Right lobe of liver (tissue), 6 donors: ENCODE results near the gene ABCC5. TPM values are rescaled to one million over a fixed set of nuclear protein-coding genes. Genes with fewer than 3 reads are reported as not detected.
"Not testable (repeated sequence)": the region's sequence is repeated elsewhere in the genome, so short reads cannot be mapped to it uniquely, and the experiment has no call there.

Experiments used
- ATAC-seq, 4 donors: fragments of 200-7000 bp; cut with Tn5 transposase; one replicate each; pipeline ENCODE4 v1.9.1; 2020; ENCODE audit warnings: mild to moderate bottlenecking in 4 of 4, moderate library complexity in 4 of 4
- DNase-seq, 3 donors: peaks; one replicate each; pipeline ENCODE4 v3.0.0-alpha.2; 2020
- H3K27ac ChIP-seq, 3 donors: fragments of 200-600 bp; one replicate each; pipeline ENCODE4 v1.8.0; 2022
- H3K27me3 ChIP-seq, 2 donors: fragments of 200-600 bp; one replicate each; pipeline ENCODE4 v1.8.0; 2022
- H3K36me3 ChIP-seq, 4 donors: fragments of 200-600 bp; sonication (generic) in 1 of 4; one replicate each; pipeline versions ENCODE4 v1.5.1 to v1.8.0; 2017 to 2022; ENCODE audit warnings: control low read depth in 1 of 4
- H3K4me1 ChIP-seq, 4 donors: fragments of 200-600 bp; sonication (generic) in 1 of 4; one replicate each; pipeline versions ENCODE4 v1.5.1 to v1.8.0; 2017 to 2022; ENCODE audit warnings: control low read depth in 1 of 4
- H3K4me3 ChIP-seq, 3 donors: fragments of 200-600 bp; one replicate each; pipeline ENCODE4 v1.8.0; 2022
- H3K9me3 ChIP-seq, 4 donors: fragments of 200-600 bp; sonication (generic) in 1 of 4; one replicate each; pipeline versions ENCODE4 v1.5.1 to v1.8.0; 2017 to 2022; ENCODE audit warnings: control low read depth in 1 of 4
- POLR2A ChIP-seq: fragments of 450-650 bp; IDR thresholded peaks from one replicate; pipeline ENCODE4 v1.6.1; 2017; ENCODE audit warnings: antibody characterized with exemption, mild to moderate bottlenecking
- WGBS: methylation state at CpG from one replicate; pipeline ENCODE4 v1.1.6; 2018; ENCODE audit warnings: low coverage, low lambda C conversion rate; ENCODE audit not compliant: insufficient coverage; ENCODE audit errors: missing lambda C conversion rate; 5-methylcytosine and 5-hydroxymethylcytosine counted together
- intact Hi-C, 2 donors: fragments of 100-400 bp; cut with DNase I; formaldehyde crosslinking; loops; one replicate each; pipeline versions ENCODE4 v1.11.2 to v1.14.1; 2022
- total RNA-seq, 6 experiments: library from RNA; depleted of rRNA in 2 of 6; stranded (reverse); fragments of >200 nt in 2 of 6; fragmentation: NEBNext Ultra II Directional in 3 of 6; extraction: Animal tissue kit (Norgen Biotek cat#: 25700) in 3 of 6; gene quantifications; one replicate each; pipeline versions ENCODE4 v1.1.0 to v1.2.4, GENCODE V29; 2016 to 2023
- TF ChIP-seq, protein P1 (sequence below), 4 donors: fragments of 200-600 bp in 3 of 4; fragments of 450-650 bp in 1 of 4; IDR thresholded peaks; one replicate each; pipeline versions ENCODE4 v1.5.1 to v1.8.0; 2016 to 2022; ENCODE audit warnings: antibody characterized with exemption in 4 of 4, mild to moderate bottlenecking in 2 of 4
- donor health status: DM: no; HTN: yes; CAD: no.
- donor health status: DM: no; HTN: no; CAD: no.
- donor health status: DM: no; HTN: no; CAD: no.
- donor health status: DM: no; HTN: yes; CAD: no.
- donor health status: DM: no; HTN: yes; CAD: no.

Gene ABCC5
- total RNA-seq, 6 experiments from 2014 or later: 5.5 to 9.4 (median 7.6) TPM

DNA sequence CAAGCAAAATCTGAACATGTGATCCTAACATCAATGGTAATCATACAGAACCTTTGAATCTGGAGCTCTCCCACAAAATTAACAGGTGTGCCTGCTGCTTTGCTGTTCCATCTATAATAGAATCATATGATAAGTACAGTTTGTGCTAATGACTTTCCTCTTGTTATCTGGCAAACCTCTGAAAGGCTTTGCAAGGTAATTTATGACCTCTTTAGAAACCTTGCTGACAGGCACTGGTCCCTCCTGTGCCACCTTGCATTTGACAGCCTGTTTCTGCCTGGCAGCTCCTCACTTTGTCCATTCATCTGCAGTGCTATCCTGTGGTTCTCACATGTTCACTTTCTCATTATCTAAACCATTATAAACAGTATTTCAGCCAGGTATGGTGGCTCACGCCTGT, 24.9 kb upstream of the ABCC5 start:
- H3K27ac ChIP-seq: no peak overlapping the region
- H3K27me3 ChIP-seq: no peaks in the 10 kb centered on the region
- 100% methylated on average over 1 of the region's 1 CpG for WGBS
- no peak overlapping the region for H3K4me3 ChIP-seq
- no peaks in the 10 kb centered on the region for H3K4me1 ChIP-seq
- intact Hi-C loops: no loop called here
- no peaks in the 10 kb centered on the region for H3K9me3 ChIP-seq
- ATAC-seq (no peak), DNase-seq (no peak)
- H3K36me3 ChIP-seq: no peaks in the 10 kb centered on the region
- TF ChIP-seq POLR2A: no peak
- TF ChIP-seq, protein P1, sequence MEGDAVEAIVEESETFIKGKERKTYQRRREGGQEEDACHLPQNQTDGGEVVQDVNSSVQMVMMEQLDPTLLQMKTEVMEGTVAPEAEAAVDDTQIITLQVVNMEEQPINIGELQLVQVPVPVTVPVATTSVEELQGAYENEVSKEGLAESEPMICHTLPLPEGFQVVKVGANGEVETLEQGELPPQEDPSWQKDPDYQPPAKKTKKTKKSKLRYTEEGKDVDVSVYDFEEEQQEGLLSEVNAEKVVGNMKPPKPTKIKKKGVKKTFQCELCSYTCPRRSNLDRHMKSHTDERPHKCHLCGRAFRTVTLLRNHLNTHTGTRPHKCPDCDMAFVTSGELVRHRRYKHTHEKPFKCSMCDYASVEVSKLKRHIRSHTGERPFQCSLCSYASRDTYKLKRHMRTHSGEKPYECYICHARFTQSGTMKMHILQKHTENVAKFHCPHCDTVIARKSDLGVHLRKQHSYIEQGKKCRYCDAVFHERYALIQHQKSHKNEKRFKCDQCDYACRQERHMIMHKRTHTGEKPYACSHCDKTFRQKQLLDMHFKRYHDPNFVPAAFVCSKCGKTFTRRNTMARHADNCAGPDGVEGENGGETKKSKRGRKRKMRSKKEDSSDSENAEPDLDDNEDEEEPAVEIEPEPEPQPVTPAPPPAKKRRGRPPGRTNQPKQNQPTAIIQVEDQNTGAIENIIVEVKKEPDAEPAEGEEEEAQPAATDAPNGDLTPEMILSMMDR (IDR thresholded peaks at IDR 0.05): no peak

DNA sequence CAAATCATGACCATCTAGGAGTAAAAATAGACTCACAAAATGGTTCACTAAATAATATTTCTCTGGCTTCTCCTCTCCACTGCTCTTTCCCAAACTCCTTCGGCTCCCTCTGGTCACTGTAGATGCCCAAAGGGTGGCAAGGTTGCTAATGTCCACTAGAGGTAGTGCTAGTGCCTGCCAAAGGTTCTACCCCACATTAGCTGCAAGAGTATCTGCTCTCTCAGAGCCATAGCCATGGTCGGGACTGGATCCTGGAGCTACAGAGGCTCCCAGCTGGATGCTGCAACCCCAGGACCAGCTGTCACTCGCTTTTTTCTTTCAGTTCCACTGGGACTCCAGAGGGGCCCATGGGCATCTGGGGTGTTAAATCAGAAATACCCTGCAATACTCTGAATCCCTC, 22.3 kb upstream of the ABCC5 start:
- no peaks in the 10 kb centered on the region for H3K4me1 ChIP-seq
- 16% methylated on average over 3 of the region's 3 CpGs for WGBS
- ATAC-seq (peak; percentile 95 to 98 (median 96)), DNase-seq (peak in 1 of 3 donors; percentile 53)
- no peaks in the 10 kb centered on the region for H3K9me3 ChIP-seq
- H3K36me3 ChIP-seq: no peaks in the 10 kb centered on the region
- no peak overlapping the region for H3K27ac ChIP-seq
- H3K4me3 ChIP-seq: no peak overlapping the region
- no peaks in the 10 kb centered on the region for H3K27me3 ChIP-seq
- intact Hi-C loops: no loop called here
- TF ChIP-seq, protein P1 (IDR thresholded peaks at IDR 0.05): peak; percentile 48 to 68 (median 58)
- no peak for TF ChIP-seq POLR2A

DNA sequence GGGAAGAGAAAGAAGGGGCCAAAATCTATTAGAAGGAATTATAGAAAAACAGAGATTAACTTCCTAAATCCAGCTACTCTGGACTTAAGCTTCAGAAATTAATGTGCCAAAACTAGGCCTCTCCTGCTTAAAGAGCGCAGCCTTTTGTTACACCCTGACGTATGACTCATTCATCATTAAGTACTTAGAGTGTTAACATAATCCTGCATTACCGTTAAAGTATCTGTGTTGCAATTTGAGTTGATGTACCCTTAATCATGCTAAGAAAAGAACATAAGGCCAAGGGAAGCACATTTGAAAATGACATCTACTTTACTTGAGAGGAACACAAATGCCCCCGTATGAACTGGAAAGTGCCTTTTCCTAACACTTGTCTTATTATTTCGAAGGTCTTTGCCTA, 21.7 kb upstream of the ABCC5 start:
- TF ChIP-seq POLR2A: no peak
- TF ChIP-seq, protein P1 (IDR thresholded peaks at IDR 0.05): no peak
- H3K27ac ChIP-seq: no peak overlapping the region
- DNase-seq: no peak
- 72% methylated on average over 5 of the region's 5 CpGs for WGBS
- no peak for ATAC-seq
- no peaks in the 10 kb centered on the region for H3K9me3 ChIP-seq
- no peak overlapping the region for H3K4me3 ChIP-seq
- H3K27me3 ChIP-seq: no peaks in the 10 kb centered on the region
- H3K36me3 ChIP-seq: no peaks in the 10 kb centered on the region
- intact Hi-C loops: no loop called here
- H3K4me1 ChIP-seq: no peaks in the 10 kb centered on the region

DNA sequence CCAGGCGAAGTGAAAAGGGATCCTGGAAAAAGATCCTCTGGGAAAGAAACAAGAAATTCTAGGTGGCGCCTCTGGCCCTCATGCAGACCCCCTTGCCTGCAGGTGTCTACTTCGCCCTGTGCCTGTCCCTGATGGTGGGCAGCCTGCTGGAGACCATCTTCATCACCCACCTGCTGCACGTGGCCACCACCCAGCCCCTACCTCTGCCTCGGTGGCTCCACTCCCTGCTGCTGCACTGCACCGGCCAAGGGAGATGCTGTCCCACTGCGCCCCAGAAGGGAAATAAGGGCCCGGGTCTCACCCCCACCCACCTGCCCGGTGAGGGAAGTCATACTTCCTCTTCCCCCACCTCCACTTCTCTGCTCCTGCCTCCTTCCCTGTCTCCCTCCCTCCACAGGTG, 20.6 kb upstream of the ABCC5 start:
- H3K4me1 ChIP-seq, H3K4me3 ChIP-seq, H3K27ac ChIP-seq, DNase-seq, H3K27me3 ChIP-seq, H3K36me3 ChIP-seq, H3K9me3 ChIP-seq, intact Hi-C loops: not testable (repeated sequence)
- 52% methylated on average over 5 of the region's 9 CpGs for WGBS
- peak in 1 of 4 donors; percentile 14 for ATAC-seq

DNA sequence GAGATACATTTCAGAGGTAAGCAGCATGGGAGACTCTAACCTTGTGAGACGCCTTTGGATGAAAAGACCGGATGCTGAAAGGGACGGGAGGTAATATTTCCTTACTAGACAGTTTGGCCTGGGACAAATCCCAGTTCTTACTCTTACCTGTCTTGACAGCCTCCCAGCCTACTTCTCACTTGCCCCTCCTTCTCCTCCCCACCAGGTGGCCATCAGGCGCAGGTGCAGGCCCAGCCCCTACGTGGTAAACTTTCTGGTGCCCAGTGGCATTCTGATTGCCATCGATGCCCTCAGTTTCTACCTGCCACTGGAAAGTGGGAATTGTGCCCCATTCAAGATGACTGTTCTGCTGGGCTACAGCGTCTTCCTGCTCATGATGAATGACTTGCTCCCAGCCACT, 20.1 kb upstream of the ABCC5 start:
- Histone ChIP-seq H3K4me3 (no peak overlapping the region), H3K9me3 (no peaks in the 10 kb centered on the region), H3K27me3 (no peaks in the 10 kb centered on the region), H3K27ac (no peak overlapping the region), H3K36me3 (no peaks in the 10 kb centered on the region), H3K4me1 (no peaks in the 10 kb centered on the region)
- intact Hi-C loops: no loop called here
- no peak for ATAC-seq
- whole genome bisulfite sequencing: 68% methylated on average over 7 of the region's 7 CpGs
- TF ChIP-seq, protein P1 (IDR thresholded peaks at IDR 0.05): no peak
- TF ChIP-seq POLR2A: no peak
- no peak for DNase-seq
